ENCODE data around the gene INO80.

The INO80 gene

GRCh38 chr15:41125931-41126642 is 10.0 kb upstream of the INO80 start:
- TF ChIP-seq, protein P1, sequence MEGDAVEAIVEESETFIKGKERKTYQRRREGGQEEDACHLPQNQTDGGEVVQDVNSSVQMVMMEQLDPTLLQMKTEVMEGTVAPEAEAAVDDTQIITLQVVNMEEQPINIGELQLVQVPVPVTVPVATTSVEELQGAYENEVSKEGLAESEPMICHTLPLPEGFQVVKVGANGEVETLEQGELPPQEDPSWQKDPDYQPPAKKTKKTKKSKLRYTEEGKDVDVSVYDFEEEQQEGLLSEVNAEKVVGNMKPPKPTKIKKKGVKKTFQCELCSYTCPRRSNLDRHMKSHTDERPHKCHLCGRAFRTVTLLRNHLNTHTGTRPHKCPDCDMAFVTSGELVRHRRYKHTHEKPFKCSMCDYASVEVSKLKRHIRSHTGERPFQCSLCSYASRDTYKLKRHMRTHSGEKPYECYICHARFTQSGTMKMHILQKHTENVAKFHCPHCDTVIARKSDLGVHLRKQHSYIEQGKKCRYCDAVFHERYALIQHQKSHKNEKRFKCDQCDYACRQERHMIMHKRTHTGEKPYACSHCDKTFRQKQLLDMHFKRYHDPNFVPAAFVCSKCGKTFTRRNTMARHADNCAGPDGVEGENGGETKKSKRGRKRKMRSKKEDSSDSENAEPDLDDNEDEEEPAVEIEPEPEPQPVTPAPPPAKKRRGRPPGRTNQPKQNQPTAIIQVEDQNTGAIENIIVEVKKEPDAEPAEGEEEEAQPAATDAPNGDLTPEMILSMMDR (IDR thresholded peaks at IDR 0.05; ENCODE audit: low read depth, low read length) = no peak
- DNase-seq (ENCODE audit: extremely low read depth, low read depth) = no peak

- DNase-seq (ENCODE audit: extremely low read depth, low read depth) = no peak
These were observed 9.1 kb upstream of the INO80 start for GRCh38 chr15:41125063-41125669.

DNA sequence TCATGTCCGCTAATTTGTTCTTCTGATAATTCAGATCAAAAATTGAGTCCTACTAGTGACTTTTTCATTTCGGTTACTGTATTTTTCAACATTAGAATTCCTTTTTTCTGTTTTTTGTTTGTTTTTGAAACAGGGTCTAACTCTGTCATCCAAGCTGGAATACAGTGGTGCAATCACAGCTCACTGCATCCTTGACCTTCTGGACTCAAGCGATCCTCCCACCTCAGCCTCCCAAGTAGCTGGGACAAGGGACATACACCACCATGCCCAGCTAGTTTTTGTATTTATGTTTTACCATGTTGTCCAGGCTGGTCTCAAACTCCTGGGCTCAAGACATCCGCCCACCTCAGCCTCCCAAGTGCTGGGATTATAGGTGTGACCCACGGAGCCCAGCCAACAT is 8.0 kb upstream of the INO80 start:
- TF ChIP-seq, protein P1 (IDR thresholded peaks at IDR 0.05; ENCODE audit: low read depth, low read length) = no peak
- no peak for DNase-seq (ENCODE audit: extremely low read depth, low read depth)

More at GRCh38 chr15:41125063-41125669, 9.1 kb upstream of the INO80 start:
- TF ChIP-seq, protein P1 (IDR thresholded peaks at IDR 0.05; ENCODE audit: low read depth, low read length) = no peak

- no peak for DNase-seq (ENCODE audit: extremely low read depth, low read depth)
- TF ChIP-seq, protein P1 (IDR thresholded peaks at IDR 0.05; ENCODE audit: low read depth, low read length) = no peak
These were observed 6.8 kb upstream of the INO80 start for GRCh38 chr15:41122849-41123248.

DNA sequence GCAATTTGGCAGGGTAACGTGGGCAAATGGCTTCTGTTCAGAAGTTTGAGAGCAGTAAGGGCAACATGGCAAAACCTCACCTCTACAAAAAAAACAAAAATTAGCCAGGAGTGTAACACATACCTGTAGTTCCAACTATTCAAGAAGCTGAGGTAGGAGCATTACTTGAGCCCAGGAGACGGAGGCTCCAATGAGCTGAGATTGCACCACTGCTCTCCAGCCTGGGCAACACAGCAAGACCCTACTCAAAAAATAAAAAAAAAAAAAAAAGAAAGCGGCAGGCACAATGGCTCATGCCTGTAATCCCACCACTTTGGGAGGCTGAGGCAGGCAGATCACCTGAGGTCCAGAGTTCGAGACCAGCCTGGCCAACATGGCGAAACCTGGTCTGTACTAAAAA is 5.9 kb upstream of the INO80 start:
- DNase-seq (ENCODE audit: extremely low read depth, low read depth) = no peak
- TF ChIP-seq, protein P1 (IDR thresholded peaks at IDR 0.05; ENCODE audit: low read depth, low read length) = no peak

GRCh38 chr15:41116962-41117252 is 827 bp upstream of the INO80 start:
- TF ChIP-seq, protein P1 (IDR thresholded peaks at IDR 0.05; ENCODE audit: low read depth, low read length) = no peak
- DNase-seq (ENCODE audit: extremely low read depth, low read depth) = no peak

DNA sequence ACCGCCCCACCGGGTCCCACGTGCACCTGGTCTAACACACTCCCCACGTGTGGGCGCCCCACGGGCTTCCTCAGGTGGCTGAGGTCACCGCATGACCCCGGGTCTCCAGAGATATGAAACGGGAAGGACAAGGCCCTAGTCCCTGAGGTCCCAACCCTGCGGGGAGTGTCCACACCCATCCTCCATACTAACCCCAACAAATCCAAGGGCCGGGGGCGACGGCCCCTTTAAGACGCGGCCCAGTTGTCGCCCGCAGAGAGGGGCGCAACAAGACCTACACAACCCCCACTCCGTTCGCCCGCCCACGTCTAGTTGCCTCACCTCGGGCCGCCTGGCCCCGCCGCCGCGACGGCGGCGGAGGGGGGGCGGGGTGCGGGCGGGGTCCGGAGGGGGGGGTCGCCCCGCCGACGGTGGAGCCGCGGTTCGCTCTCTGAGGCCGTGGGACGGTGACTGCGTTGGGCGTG is 396 bp downstream of the INO80 start:
- TF ChIP-seq, protein P1 (IDR thresholded peaks at IDR 0.05; ENCODE audit: low read depth, low read length) = no peak
- peak; percentile 24 for DNase-seq (ENCODE audit: extremely low read depth, low read depth)
